NCI-H2171 (cell line): Measurements from ENCODE around the gene IFFO2.

Experiments used
- DNase-seq: peaks from one replicate; lab custom pipeline; 2025; lab: John Stamatoyannopoulos, UW

Gene IFFO2

DNA sequence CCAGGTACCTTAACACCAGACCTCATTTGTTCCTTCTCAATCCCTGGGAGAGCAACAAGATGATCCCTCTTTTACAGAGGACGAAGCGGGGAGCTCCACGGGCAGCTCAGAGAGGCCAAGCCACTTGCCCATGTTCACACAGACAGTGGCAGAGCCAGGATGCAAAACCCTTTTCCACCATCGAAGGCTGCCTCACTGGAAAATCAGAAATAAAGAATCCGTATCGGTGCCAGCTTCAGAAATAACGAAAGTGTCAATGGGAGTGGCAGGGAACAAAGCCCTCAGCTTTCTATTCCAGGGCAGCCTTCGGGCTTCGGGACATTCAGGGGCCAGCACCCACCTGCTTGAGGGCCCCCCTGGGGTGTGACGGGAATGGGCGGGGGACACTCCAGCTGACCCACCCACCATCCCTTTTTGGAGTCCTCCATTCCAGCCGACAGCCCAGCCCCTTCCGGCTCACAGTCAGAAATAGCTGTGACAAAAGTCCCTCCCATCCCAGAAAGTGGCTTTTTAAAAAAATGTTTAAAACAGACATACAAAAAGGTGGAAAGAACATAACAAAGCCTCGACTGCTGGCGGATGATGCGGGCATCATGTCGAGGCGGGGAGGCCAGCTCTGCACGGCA, 6.0 kb downstream of the IFFO2 start:
- no peak for DNase-seq

DNA sequence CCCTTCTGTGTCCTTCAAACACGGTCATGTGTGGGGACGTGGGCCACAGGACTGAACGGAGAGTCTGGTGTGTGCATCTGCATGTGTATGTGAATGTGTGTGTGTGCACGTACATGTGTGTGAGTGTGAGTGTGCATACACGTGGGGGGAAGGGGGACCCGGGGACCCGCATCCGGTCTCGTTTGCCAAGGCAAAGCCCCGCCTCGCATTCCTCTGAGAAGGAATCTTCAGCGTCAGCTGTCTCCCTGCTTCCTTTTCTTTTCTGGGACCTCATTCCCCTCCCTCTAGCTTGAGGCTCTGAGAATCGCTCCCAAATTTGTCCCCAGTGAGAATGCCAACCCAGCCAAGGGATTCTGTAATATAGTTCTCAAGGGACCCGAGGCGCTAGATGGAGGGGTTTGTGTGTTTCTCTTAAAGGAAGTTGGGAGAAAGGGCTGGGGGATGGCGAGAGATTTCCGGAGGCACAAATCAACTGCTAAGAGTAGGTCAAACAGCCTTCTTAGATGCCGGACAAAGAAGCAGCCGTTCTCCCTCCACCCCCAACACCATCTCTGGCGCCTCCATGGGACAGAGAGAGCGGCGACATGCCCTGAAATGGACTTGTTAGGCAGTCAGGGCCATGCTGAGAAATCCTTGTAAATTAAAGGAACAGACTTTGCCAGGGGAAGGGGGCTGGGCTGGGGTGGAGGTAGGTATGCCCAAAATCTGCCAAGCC, 6.6 kb downstream of the IFFO2 start:
- no peak for DNase-seq

DNA sequence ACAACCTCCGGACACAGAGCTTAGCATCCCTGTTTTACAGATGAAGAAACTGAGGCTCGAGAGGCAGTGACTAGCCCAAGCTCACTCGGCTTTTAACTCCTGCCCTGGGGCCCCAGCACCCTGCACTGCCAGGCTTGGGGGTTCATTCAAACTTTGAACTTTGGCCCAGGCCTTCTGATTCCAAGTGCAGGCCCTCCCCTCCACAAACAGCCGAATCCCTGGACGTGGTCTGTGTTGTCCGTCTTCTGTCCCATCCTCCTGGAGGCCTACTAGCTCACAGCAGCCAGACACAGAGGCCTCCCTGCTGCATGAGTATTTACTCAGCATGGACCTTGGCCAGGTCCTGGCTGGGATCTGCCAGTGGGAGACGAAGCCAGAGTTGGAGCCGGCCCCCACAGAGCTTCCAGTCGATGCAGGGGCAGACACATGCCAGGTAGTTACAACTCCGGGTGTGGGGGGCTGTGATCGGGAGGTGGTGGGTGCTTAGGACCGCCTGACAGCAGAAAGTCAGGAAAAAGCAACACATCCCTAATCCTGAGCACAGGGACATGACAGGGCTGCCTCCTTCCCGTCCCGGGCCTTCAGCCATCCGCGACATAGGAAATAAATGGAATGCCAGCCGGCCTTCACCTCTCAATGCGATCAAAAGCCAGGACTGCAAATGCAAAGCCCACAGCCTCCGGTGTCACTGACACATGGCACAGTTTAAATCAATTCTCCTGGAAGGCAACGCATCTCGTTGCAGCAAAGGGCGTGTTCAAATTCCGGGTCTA, 7.4 kb downstream of the IFFO2 start:
- no peak for DNase-seq

DNA sequence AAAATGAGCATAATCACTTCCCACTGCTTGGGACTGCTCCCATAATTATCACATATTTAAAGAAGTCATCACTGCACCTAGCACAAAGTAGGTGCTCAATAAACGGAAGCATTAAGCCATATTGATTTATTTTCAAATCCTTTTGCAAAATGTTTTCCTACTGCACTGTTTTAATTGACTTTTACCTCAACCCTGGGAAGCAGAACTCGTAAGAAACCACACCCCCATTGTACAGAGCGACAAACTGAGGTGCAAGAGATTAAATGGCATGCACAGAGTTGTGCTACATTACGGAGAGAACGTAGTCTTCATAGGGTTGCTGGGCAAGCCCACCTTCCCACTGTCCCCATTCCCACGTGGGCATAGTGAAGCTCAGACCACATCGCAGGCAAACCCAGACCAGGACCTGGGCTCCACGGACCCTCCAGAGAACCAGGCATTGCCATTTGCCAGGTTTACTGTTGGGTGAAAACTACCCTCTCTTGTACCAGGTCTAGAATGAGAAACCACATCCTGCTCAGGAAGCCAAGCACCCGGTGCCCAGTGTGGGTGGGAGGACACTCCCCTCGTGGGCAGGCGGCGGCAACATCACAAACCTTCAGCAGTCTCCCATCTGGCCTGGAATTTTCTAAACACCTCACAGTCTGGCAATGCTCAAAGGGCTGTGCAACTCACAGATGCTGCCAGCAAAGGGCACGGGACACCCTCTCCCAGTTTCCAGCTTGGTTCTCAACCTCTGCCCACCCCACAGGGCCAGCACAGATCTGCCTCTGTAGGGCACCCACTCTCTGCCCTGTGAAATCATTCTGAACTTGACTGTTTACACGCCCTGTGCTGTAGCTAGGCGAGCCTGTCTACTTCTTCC, 8.2 kb downstream of the IFFO2 start:
- peak; percentile 4 for DNase-seq

DNA sequence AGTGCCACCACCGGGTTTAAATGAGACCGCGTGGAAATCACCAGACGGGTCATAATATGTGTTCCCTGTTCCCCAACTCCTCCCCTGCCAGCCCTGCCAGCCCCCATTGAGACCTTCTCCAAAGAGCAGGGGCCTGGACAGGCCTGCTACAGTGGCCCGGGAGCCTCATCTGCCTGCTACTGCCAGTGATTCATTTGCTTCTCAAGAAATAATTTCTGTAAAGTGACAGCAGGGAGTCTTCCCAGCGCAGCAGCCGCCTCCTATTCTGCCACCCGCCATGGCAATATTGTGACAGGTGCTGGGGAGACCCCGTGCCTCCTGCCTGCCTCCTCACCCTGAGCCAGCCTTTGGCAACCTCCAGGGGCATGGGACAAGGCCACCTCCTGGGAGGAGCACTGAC, 8.9 kb downstream of the IFFO2 start:
- DNase-seq: peak; percentile 4

DNA sequence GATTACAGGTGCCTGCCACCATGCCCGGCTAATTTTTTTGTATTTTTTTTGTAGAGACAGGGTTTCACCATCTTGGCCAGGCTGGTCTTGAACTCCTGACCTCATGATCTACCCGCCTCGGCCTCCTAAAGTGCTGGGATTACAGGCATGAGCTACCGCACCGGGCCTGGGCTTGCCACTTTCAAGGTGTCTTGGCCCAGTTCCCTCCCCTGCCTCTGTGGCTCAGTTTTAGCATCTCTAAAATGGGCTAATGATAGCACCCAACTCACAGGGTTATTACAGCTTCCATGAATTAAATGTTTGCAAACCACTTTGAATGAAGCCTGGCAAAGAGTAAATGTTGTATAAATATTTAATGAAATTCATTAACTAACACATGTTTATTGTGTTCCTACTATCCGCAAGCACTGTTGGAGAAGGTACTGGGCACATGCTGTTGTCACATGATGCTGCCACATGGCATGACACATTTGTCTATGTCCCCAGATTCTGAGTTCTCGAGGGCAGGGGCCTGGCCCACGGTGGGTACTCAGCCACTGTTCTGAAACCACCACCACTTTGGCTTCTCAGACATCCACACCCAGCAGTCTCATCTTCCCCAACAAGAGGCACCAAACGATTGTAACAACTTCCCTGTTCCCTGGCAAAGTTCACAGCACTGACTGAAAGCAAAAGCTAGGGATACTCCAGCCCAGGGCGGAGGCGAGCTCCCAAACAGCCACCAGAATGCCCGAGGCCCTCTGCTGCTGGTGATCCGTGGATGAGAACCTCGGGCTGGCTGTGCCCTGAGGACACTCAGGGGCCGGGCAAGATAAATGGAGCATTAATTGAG, 9.7 kb downstream of the IFFO2 start:
- no peak for DNase-seq

DNA sequence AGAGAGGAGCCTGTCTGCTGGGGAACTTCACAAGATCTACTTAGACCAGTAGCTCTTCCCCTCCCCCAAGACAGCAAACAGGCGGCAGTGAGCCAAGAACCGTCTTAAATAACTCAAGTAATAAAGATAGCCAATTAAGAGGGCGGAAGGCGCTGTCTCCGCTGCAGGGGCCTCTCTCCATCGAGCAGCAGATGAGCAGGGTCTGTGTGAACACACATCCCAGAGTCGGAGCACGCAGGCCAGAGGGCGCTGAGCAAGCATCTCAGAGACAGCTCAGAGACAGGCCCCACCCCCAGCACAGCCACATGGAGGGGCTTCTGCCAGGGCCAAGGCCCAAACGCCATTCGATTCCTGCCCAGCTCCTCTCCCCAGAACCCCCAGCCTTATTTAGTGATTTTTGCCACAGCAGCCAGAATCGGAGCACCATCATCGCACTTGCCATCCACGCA, 11.1 kb downstream of the IFFO2 start:
- DNase-seq: peak; percentile 75

DNA sequence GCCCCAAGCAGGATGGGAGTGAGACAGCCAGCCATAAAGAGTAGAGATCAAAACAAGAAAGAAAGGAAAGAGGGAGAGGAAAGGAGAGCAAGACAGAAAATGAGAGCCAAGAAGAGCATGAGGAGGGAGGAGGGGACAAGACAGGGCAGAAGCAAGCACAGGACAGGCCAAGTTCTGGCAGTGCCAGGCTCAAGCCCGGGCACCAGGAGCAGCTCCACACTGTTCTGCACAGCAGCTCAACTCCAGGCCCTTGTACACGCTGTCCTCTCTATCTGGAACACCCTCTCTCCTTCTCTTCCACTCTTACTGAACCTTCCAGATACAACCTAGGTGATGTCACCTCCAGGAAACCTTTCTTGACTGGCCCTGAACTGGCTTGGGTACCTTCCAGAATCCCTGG, 11.7 kb downstream of the IFFO2 start:
- DNase-seq: no peak

DNA sequence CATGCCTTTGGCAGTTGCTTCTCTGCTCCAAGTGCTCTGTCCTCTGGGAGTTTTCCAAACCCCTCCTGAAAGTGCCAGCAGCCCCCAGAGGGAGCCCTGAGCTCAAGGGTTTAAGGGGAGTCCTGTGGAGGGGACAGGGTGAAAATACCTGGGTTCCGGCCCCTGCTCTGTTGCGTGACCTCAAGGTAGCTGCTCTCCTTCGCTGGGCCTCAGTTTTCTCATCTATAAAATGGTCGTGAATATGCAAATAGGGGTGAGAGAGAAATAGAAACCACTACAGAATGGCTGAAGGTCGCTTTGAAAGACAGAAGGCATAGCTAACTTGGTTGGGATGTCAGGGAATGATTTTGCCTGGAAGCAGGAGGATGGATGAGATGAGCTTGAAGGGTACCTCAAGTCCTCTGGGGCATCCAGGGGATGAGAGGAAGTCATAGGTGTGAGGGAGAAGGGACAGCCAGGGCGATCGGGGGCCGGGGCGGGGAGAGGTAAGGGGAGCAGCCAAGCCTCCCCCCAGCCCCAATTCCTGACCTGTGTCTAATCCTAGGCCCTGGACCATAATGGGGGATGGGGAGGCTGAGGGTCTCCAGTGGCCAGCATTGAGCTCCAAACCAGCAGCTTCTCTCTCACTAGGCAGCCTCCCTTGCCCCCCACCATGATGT, 12.4 kb downstream of the IFFO2 start:
- no peak for DNase-seq

DNA sequence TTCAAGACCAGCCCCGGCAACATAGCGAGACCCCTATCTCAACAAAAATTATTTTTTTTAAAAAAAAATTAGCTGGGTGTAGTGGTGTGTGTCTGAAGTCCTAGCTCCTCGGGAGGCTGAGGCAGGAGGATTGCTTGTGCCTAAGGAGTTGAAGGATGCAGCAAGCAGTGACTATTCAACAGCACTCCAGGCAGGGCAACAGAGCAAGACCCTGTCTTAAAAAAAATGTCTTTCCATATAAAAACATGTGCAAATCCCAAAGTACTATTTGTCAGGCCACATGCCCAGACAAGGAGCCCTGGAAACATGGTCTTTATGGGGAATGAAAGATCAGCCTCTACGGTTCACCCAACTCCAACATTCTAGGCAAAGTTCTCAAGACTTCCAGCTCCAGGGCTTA, 13.3 kb downstream of the IFFO2 start:
- no peak for DNase-seq

DNA sequence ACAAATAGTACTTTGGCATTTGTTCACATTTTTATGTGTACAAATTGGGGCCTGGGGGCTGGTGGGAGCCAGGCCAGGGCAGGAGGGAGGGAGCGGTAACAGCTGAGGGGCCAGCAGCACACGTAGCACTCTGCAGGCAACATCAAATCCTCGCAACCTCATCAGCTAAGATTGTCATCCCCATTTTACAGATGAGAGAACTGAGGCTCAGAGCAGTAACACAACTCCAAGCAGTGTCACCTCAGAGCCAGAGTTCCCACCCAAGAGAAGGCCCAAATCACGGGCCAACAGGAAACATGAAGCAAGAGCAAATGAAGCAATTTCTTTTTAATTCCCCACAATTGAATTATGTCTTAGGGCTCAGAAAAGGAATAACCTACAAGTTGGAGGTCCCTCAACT, 14.1 kb downstream of the IFFO2 start:
- no peak for DNase-seq

DNA sequence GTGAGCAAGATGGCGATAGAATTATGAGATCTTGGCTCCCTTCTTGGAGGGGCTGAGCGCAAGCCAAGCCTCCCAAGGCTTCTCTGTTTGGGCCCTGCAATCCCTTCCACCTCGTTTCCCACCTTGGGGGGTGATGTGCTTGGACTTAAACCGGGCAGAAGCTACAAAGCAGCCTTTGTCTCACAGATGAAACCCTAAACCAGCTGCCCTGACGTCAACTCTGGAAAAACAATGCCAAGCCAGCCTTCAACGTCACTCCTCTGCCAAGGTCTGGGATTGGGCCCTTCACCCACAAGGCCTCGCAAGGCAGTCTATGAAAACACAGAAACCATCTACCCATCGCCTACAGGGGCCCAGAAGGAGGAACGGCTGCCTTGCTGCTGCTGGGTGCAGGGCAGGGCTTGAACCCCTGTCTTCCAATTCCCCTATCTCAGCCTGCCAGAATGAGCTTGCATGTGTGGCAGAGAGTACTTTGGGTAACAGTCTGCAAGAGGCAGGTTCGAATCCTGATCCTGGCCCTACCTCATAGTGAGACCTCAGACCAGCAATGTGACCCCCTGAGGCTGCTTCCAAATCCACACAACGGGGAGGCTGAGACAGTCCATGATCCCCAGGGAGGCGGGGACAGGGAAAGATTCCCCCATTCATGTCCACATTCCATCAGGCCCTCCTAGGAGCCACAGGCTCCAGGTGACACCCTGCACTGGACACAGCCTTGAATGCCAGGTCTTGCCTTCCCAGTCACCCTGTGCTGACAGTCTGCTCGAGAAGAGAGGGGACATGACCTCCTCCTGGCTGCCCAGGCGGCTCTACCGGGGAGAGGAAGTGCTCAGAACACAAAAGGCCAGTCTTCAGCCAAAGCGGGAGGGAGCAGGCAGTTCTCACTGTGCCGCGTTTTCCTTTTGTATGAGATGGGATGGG, 15.0 kb downstream of the IFFO2 start:
- peak; percentile 68 for DNase-seq

DNA sequence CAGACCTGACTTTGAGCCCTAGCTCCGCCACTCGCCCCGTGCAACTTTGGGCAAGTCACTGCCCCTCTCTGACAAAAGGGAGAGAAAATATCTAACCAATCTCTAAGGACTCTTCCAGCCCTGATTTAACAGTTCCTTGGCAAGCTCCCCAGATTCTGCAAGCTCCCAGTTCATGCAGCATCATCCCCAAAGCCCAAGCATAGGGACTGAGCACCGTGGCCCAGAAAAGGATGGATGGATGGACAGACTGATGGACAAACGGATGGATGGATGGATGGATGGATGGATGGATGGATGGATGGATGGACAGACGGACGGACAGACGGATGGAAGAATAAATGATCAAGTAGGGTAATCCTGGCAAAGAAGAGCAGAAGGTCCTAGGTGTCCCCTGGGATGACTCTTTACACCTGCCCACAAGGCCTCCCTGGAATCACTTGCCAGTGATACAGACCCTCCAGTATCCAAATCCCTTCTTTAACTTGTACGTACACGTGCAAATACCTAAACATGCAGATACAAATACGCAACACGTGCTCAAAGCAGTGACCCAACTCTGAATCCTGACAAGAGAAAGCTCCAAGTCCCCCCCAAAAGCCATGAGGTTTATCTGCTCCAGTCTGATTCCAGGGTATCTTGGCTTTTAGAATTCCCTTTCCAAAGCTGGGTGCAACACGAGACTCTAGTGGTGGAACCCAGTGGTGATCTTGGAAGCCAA, 16.0 kb downstream of the IFFO2 start:
- DNase-seq: peak; percentile 12

DNA sequence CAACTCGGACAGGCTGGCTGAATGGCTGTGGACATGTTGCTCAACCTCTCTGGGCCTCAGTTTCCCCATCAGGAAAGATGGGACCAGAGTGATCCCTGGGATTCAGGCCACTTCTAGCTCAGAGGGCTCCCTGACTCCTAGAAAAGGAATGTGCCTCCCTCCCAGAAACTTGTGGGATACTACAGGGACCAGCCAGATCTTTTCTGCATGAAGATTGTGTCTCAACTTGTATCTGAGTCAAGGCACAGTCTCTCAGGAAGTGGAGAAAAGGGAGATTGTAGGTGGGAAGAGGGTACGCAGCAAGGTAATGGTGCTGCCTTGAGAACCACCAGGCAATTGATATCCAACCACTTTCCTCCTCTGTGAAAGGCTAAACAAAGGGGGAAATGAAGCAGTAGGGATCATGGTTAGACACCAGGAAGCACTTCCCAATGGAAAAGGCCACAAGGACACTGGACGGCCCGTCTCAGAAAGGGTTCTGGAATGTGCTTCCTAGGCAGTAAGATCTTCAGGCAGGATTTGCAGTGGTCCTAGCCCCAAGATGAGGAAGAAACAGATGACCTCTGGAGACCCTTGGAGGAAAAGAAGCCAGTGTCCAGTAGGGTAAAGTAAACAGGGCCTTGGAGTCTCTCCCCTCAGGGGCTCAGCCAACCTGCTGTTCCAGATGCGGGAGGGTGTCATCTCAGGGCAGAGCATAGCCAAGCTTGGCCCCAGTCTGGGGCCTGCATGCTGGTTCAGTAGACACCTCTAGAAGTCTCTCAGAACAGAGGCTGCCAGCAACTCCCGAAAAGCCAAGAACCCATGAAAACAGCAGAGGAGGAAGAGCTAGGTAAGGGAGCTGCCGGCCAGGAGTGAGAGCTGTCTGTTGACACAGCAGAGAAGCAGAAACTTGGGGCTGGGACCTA, 16.8 kb downstream of the IFFO2 start:
- DNase-seq: no peak

DNA sequence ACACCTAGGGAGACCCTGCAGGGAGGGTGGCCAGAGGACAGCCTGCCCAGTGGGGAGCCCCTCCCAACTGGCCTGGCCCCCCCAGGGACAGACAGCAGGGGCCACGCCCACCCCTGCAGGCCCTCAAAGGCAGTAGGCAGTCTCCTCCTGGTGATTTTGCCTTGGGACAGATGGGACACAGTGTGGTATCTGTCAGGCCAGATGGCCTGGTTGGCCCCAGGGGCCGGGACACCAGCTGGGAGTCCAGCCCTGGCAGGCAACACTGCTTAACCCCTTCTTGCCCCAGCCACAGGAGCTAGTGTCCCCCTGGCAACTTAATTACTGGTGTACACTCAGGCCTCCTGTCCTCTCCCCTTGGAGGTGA, 17.8 kb downstream of the IFFO2 start:
- peak; percentile 54 for DNase-seq

DNA sequence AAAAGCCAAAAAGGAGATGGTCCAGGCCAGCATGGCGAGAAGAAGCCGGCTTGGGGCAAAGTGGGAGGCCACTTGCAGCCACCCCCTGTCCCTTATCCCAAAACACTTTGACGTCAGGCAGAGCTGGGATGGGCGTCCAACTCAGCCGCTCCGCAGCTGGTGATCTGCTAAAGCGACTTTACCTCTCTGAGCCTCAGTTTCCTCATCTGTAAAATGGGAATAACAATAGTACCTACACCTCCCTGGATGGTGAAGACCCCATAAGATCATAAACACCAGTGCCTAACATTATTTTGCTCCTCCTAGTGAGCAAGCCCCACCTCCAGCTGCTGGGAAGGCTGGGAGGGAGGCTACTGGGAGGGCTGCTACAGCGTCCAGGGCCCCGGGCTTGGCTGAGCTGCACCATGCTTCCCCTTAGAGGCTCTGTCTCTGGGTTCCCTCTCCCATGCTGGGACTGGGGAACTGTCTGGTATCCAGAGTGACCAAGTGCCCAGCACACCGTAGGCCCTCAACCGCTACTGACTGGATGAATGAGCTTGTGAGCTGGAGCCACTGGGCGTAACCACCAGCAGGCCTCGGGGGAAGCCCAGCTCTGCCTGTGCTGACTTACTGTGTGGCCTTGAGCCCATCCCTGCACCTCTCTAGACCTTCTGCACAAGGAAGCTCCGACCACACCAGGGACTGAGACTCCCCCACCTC, 18.3 kb downstream of the IFFO2 start:
- no peak for DNase-seq

DNA sequence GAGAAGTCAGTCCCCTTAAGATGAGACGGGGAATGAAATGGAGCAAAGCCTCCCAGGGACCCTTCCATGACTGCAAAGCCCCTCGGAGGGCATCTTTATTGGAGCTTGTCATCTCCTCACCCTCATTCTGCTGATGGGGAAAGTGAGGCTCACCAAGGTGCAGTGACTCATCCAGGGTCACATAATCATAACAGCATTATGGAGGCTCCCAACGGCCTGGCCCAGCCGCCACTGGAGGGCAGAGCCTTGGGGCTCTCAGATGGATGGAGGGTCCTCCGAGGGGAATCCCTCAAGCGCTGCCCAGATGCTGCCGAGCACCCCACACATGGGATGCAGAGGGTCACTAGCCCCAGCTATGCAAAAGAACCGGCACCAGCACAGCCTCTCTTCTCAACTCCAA, 18.9 kb downstream of the IFFO2 start:
- DNase-seq: no peak
